Fibroblast of the aortic adventitia (primary cell): ENCODE results near the gene GGA3. TPM values are rescaled to one million over a fixed set of nuclear protein-coding genes. Genes with fewer than 3 reads are reported as not detected.
A peak's percentile ranks its signal among the peaks of the same experiment; 100 is the strongest.

Experiments
- DNase-seq: peaks from one replicate; pipeline ENCODE4 v3.0.0-alpha.2; 2010; ENCODE audit warnings: low read depth
- H3K4me3 ChIP-seq: 2 replicates; pipeline ENCODE4 v1.5.1; 2011; ENCODE audit warnings: low read depth, mild to moderate bottlenecking, control low read depth, low read length, moderate library complexity
- CTCF ChIP-seq: IDR thresholded peaks from 2 replicates; pipeline ENCODE4 v1.5.1; 2011; ENCODE audit warnings: mild to moderate bottlenecking, low read length, control low read depth, inconsistent platforms; ENCODE audit not compliant: insufficient read depth
- total RNA-seq: library from RNA; depleted of rRNA; stranded (reverse); fragments of >200 nt; gene quantifications from 2 replicates; pipeline ENCODE4 v1.2.3, GENCODE V29; 2012; ENCODE audit warnings: low replicate concordance

Gene GGA3
- total RNA-seq, 1 donor = 14.0 TPM

DNA sequence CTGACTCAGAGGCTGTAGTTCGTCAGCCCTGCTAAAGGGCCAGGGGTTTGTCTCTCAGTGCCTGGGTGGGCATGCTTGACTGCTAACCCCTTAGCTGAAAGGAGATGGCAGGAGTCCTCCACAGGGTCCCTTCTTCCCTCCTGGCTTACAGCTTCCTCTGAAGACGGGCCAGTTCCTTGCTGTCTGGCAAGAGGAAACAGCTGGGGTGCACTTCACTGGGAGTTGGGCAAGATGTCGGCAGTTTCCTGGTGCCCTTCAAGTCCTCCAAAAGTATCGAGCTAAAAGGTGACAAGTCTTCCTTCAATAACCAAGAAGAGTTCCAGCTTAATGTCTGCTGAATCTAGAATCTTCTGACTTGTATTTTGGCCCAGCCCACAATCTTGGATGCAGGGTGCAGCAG, 32.6 kb downstream of the GGA3 start:
- no peak for TF ChIP-seq CTCF
- DNase-seq = no peak
- H3K4me3 ChIP-seq = no peak overlapping the region

DNA sequence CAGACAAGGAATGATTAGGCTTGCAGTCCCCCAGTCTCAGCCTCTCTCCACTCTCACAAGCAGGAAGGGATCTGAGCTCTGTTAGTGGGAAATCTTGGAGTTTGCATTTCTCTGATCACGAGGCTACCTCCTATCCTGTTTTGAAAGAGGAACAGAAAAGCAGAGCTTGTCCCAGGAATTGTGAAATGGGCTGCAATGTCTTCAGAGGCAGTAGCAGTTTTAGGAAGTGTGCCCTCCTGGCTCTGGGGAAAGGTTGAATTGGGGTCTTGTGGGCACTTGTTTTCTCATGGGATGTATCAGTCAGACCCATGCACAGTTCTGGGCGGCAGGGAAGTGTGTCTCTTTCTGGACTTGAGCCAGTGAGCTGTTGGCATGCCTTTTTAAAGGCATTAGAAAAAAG, 33.1 kb downstream of the GGA3 start:
- peak; percentile 22 for DNase-seq
- no peak for TF ChIP-seq CTCF

DNA sequence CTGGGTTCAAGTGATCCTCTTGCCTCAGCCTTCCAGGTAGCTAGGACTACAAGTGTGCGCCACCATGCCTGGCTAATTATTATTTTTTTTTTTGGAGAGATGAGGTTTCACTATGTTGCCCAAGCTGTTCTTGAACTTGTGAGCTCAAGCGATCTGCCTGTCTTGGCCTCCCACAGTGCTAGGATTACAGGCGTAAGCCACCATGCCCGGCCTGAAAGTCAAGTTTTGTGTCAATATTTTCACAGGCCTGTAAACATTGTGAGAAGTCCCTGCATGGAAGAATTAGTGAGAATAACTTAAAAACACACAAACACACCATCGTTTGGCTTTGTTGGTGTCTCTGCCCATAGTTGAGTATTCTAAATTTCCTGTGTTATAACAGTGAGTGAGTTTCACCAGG, 33.7 kb downstream of the GGA3 start:
- DNase-seq = no peak
- no peak overlapping the region for H3K4me3 ChIP-seq
- TF ChIP-seq CTCF = no peak

More for the DNA sequence above, 33.1 kb downstream of the GGA3 start:
- H3K4me3 ChIP-seq = no peak overlapping the region

DNA sequence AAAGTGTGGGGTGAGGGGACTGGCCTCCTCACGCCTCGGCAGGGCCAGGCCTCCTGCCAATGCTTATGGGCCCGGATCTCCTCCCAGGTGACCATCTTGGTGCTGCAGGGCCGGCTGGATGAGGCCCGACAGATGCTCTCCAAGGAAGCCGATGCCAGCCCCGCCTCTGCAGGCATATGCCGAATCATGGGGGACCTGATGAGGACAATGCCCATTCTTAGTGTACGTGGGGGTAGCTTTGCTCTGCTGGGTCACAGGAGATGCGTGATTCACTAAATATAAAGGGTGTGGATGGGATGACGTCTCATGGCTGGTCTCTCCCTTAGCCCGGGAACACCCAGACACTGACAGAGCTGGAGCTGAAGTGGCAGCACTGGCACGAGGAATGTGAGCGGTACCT, 36.4 kb downstream of the GGA3 start:
- no peak for DNase-seq
- no peak for TF ChIP-seq CTCF
- no peak overlapping the region for H3K4me3 ChIP-seq

- TF ChIP-seq CTCF = no peak
- H3K4me3 ChIP-seq = no peak overlapping the region
- DNase-seq = no peak
Observed at GRCh38 chr17:75219815-75220214, 41.6 kb downstream of the GGA3 start.

GRCh38 chr17:75218131-75218530, 43.3 kb downstream of the GGA3 start:
- no peak for TF ChIP-seq CTCF
- DNase-seq = no peak

GRCh38 chr17:75209061-75209460, 52.3 kb downstream of the GGA3 start:
- no peak for TF ChIP-seq CTCF

More at GRCh38 chr17:75218131-75218530, 43.3 kb downstream of the GGA3 start:
- H3K4me3 ChIP-seq = no peak overlapping the region

More at GRCh38 chr17:75209061-75209460, 52.3 kb downstream of the GGA3 start:
- H3K4me3 ChIP-seq = no peak overlapping the region
- no peak for DNase-seq
